ENCODE results near the gene MBP. TPM values are rescaled to one million over a fixed set of nuclear protein-coding genes. Genes with fewer than 3 reads are reported as not detected.

The MBP gene
- total RNA-seq, 1 experiment from 2014 or later = 88.8 TPM

DNA sequence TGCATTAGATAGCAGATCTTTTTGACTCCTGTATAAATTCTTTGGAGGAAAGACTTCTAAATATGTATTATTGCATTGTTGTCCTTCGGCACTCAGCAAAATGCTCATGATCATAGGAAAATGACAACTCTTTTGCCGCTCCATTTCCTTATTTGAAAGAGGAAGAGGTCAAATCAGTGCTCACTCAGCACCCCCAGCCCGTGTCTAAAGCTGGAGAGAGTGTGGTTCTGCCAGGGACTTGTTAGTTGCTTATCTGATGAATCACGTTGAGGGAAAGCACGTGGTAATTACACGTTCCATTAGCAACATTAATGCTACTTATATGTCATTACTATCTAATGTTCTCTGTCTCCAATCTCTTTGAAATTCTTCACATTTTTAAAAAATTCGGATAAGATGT, 46.0 kb upstream of the MBP start:
- no peaks in the 10 kb centered on the region for H3K4me1 ChIP-seq (ENCODE audit: control insufficient read depth, insufficient read depth, low read length)
- intact Hi-C loops (cut with micrococcal nuclease; ENCODE audit: unreplicated experiment) = no loop called here
- ChIA-PET POLR2A (no interaction called here), CTCF (no interaction called here)
- DNase-seq (ENCODE audit: low read depth, low spot score) = no peak
- BruUV-seq (replicated peaks) = no TSS peak
- in situ Hi-C loops (cut with HindIII; ENCODE audit: low pct_unique_long_range_greater_than_20kb, low sequenced_read_pairs) = no loop called here
- TF ChIP-seq POLR2AphosphoS5 (IDR thresholded peaks at IDR 0.05; ENCODE audit: low read depth, low read length) (no peak), SIN3A (IDR thresholded peaks at IDR 0.05; ENCODE audit: borderline replicate concordance, insufficient read depth, low read depth, low read length) (no peak), TCF7L2 (IDR thresholded peaks at IDR 0.05; ENCODE audit: low read depth, low read length) (no peak)
- TF ChIP-seq, protein P1, sequence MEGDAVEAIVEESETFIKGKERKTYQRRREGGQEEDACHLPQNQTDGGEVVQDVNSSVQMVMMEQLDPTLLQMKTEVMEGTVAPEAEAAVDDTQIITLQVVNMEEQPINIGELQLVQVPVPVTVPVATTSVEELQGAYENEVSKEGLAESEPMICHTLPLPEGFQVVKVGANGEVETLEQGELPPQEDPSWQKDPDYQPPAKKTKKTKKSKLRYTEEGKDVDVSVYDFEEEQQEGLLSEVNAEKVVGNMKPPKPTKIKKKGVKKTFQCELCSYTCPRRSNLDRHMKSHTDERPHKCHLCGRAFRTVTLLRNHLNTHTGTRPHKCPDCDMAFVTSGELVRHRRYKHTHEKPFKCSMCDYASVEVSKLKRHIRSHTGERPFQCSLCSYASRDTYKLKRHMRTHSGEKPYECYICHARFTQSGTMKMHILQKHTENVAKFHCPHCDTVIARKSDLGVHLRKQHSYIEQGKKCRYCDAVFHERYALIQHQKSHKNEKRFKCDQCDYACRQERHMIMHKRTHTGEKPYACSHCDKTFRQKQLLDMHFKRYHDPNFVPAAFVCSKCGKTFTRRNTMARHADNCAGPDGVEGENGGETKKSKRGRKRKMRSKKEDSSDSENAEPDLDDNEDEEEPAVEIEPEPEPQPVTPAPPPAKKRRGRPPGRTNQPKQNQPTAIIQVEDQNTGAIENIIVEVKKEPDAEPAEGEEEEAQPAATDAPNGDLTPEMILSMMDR (IDR thresholded peaks at IDR 0.05) = no peak
- TF ChIP-seq, protein P2, sequence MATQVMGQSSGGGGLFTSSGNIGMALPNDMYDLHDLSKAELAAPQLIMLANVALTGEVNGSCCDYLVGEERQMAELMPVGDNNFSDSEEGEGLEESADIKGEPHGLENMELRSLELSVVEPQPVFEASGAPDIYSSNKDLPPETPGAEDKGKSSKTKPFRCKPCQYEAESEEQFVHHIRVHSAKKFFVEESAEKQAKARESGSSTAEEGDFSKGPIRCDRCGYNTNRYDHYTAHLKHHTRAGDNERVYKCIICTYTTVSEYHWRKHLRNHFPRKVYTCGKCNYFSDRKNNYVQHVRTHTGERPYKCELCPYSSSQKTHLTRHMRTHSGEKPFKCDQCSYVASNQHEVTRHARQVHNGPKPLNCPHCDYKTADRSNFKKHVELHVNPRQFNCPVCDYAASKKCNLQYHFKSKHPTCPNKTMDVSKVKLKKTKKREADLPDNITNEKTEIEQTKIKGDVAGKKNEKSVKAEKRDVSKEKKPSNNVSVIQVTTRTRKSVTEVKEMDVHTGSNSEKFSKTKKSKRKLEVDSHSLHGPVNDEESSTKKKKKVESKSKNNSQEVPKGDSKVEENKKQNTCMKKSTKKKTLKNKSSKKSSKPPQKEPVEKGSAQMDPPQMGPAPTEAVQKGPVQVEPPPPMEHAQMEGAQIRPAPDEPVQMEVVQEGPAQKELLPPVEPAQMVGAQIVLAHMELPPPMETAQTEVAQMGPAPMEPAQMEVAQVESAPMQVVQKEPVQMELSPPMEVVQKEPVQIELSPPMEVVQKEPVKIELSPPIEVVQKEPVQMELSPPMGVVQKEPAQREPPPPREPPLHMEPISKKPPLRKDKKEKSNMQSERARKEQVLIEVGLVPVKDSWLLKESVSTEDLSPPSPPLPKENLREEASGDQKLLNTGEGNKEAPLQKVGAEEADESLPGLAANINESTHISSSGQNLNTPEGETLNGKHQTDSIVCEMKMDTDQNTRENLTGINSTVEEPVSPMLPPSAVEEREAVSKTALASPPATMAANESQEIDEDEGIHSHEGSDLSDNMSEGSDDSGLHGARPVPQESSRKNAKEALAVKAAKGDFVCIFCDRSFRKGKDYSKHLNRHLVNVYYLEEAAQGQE (IDR thresholded peaks at IDR 0.05; ENCODE audit: insufficient read depth in 1 of 2, low read depth in 2 of 2, low read length in 1 of 2) = no peak
- H3K36me3 ChIP-seq (ENCODE audit: control insufficient read depth, insufficient read depth, low read length) = no peaks in the 10 kb centered on the region
- no peak overlapping the region for H3K4me3 ChIP-seq (ENCODE audit: low read depth in 2 of 2, low read length in 2 of 2)
- no peak overlapping the region for H3K27ac ChIP-seq (ENCODE audit: low read length)
- no peaks in the 10 kb centered on the region for H3K27me3 ChIP-seq (ENCODE audit: control insufficient read depth, insufficient read depth, low read length)
- no peak for ATAC-seq
- no peaks in the 10 kb centered on the region for H3K9me3 ChIP-seq (ENCODE audit: control insufficient read depth, insufficient read depth, low read depth, low read length)

DNA sequence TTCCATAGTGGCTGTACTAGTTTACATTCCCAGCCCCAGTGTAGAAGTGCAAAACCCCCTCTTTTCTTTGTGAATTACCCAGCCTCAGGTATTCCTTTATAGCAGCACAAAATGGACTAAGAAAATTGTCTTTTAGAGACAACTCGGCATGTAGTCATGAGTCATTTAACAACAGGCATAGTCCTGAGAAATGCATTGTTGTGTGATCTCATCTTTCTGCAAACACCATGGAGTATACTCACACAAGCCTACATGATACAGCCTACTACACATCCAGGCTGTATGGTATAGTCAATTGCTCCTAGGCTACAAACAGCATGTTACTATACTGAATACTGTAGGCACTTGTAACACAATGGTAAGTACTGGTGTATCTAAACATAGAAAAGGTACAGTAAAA, 44.4 kb upstream of the MBP start:
- no peaks in the 10 kb centered on the region for H3K4me1 ChIP-seq (ENCODE audit: control insufficient read depth, insufficient read depth, low read length)
- DNase-seq (ENCODE audit: low read depth, low spot score) (peak; percentile 65), ATAC-seq (peak; percentile 76; the same call in 1 of the 2 replicates)
- intact Hi-C loops (cut with micrococcal nuclease; ENCODE audit: unreplicated experiment) = no loop called here
- no peak overlapping the region for H3K27ac ChIP-seq (ENCODE audit: low read length)
- no peaks in the 10 kb centered on the region for H3K27me3 ChIP-seq (ENCODE audit: control insufficient read depth, insufficient read depth, low read length)
- no peaks in the 10 kb centered on the region for H3K9me3 ChIP-seq (ENCODE audit: control insufficient read depth, insufficient read depth, low read depth, low read length)
- CTCF ChIA-PET = no interaction called here
- no peak overlapping the region for H3K4me3 ChIP-seq (ENCODE audit: low read depth in 2 of 2, low read length in 2 of 2)
- TF ChIP-seq POLR2AphosphoS5 (IDR thresholded peaks at IDR 0.05; ENCODE audit: low read depth, low read length) (no peak), TCF7L2 (IDR thresholded peaks at IDR 0.05; ENCODE audit: low read depth, low read length) (no peak), SIN3A (IDR thresholded peaks at IDR 0.05; ENCODE audit: borderline replicate concordance, insufficient read depth, low read depth, low read length) (no peak)
- TF ChIP-seq, protein P2 (IDR thresholded peaks at IDR 0.05; ENCODE audit: insufficient read depth in 1 of 2, low read depth in 2 of 2, low read length in 1 of 2) = no peak
- TF ChIP-seq, protein P1 (IDR thresholded peaks at IDR 0.05) = no peak
- in situ Hi-C loops (cut with HindIII; ENCODE audit: low pct_unique_long_range_greater_than_20kb, low sequenced_read_pairs) = no loop called here
- no TSS peak for BruUV-seq (replicated peaks)
- POLR2A ChIA-PET = no interaction called here
- no peaks in the 10 kb centered on the region for H3K36me3 ChIP-seq (ENCODE audit: control insufficient read depth, insufficient read depth, low read length)
